Stimulated activated CD8-positive, alpha-beta memory T cell treated with anti-CD3 and anti-CD28 coated beads, Interleukin-4, amount 100 ng/mL, for 1 hour (primary cell): ENCODE data around the gene TIGD3.

ENCODE experiments used
- DNase-seq, 2 donors: peaks; one replicate each; pipeline ENCODE4 v3.0.0-alpha.2; 2020; ENCODE audit warnings: low read depth in 2 of 2, low spot score in 1 of 2

The TIGD3 gene, protein sequence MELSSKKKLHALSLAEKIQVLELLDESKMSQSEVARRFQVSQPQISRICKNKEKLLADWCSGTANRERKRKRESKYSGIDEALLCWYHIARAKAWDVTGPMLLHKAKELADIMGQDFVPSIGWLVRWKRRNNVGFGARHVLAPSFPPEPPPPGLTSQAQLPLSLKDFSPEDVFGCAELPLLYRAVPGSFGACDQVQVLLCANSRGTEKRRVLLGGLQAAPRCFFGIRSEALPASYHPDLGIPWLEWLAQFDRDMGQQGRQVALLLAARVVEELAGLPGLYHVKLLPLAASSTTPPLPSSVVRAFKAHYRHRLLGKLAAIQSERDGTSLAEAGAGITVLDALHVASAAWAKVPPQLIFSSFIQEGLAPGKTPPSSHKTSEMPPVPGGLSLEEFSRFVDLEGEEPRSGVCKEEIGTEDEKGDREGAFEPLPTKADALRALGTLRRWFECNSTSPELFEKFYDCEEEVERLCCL

GRCh38 chr11:65354265-65355012 is at the start of gene TIGD3:
Gene TIGD3, plus strand, starts transcription at chr11:65354751. Its CDS starts 1,058 bp downstream, at chr11:65355809.
- peak; percentile 93 to 96 for DNase-seq

DNA sequence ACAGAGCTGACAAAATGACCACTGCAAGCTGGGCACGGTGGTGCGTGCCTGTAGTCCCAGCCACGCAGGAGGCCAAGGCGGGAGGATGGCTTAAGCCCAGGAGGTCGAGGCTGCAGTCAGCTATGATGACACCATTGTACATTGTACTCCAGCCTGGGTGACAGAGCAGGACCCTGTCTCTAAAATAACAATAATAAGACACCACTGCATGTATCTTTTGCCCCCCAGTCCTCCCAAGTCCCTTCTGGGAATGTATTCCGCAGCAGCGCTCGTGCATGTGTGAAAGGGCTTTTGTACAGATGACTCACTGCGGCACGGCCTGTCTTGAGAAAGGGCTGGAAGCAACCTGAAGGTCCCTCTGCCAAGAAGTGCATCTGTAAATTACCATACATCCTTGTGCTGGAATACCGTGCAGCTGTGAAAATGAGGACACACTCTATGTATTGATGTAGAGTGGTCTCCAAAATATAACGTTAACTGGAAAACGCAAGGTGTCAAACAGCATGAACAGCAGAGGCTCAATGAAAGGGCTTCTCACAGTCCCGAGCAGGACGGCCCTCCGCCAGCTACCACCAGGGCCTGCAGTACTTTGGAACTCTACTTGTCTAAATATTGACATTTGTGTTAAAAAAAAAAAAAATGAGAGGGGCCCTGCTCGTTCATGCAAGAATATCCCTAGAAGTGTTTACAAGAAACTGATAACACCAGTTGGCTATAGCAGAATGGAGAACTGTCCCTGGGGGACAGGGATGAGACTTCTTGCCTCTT is 48.9 kb upstream of the TIGD3 start:
- no peak for DNase-seq

DNA sequence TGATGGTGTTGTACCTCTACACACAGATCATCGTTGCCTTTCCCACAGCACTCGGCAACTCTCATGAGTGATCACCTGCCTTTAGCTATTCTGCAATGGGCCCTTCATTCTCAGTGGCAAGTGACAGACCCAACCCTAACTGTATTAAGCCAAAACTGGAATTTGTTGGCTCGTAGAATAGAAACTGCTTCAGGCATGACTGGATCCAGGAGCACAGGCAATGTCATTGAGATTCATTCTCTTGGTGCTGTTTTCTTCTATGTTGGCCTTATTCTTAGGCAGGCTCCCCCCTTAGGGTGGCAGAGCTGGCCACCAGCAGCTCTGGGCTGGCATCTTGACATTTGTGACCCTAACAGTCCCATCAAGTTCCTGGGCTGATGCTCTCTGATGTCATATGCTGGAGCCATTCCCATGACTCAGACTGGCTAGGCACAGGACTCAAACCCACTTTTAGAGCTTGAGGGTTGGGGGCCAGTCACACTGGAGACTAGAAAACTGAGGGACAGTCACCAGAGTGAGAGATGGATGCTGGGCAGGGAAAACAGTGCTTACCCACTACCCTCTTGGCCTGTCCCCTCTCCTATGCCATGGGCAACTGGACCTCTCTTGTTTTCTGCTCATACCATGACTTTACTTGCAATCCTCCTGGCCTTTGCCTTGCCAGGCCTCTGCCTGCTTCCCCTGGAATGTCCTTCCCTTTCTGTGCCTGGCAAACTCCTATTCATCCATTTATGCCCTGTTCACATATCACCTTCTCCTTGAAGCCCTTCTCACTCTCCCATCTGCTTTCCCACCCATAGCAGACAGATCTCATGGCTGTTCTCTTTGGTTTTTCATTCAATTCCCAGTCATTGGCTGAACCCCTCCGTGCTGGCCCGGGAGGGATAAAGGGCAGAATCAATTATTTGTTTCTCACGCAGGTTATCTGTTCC is 47.0 kb upstream of the TIGD3 start:
- DNase-seq, result no peak

GRCh38 chr11:65308281-65308891 is 46.2 kb upstream of the TIGD3 start:
- no peak for DNase-seq

DNA sequence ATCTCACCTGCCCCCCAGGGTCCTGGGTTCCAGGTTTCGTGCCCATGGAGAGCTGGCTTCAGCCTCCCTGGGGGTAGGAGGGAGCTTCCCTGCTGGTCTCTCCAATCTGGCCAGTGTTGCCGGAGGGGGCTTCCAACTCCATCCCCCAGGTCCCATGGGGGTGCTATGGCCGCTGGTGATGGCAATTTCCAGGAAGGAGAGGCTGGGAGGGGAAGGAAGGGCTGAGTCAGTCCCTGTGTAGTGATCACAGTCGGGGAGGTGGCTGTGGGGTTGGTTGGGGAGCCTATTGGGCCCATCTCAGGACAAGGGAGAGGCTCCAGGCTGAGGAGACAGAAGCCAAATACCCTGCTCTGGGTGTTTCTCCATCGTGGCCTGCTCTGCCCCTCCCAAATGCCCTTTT is 45.5 kb upstream of the TIGD3 start:
- DNase-seq, result no peak

GRCh38 chr11:65310215-65310614 is 44.3 kb upstream of the TIGD3 start:
- no peak for DNase-seq

DNA sequence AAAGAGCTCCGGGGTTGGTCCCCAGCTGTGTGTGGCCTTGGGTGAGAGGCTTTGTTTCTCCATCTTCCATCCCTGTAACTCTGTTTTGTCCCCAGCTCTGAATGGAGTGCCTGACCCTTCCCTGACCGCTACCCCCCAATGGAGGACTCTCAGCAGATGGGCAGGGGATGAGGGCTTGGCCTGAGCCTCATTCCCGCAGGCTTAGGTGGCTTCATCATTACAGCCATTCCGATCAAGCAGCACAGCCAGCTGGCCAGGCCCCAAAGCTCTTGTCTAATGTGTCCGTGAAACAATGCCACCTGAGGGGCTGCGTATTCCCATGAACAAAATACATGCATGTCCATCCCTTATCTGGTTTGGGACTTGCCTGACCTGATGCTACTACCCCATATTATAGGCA is 43.8 kb upstream of the TIGD3 start:
- no peak for DNase-seq

- DNase-seq, result no peak
Observed at GRCh38 chr11:65311170-65311678, 43.3 kb upstream of the TIGD3 start.

- DNase-seq, result peak; percentile 44 to 66
Observed at GRCh38 chr11:65314501-65315203, 39.9 kb upstream of the TIGD3 start, which contains the start of gene CDC42EP2. Gene CDC42EP2, plus strand, starts transcription at chr11:65314866. Its CDS starts 6,033 bp downstream, at chr11:65320899.

DNA sequence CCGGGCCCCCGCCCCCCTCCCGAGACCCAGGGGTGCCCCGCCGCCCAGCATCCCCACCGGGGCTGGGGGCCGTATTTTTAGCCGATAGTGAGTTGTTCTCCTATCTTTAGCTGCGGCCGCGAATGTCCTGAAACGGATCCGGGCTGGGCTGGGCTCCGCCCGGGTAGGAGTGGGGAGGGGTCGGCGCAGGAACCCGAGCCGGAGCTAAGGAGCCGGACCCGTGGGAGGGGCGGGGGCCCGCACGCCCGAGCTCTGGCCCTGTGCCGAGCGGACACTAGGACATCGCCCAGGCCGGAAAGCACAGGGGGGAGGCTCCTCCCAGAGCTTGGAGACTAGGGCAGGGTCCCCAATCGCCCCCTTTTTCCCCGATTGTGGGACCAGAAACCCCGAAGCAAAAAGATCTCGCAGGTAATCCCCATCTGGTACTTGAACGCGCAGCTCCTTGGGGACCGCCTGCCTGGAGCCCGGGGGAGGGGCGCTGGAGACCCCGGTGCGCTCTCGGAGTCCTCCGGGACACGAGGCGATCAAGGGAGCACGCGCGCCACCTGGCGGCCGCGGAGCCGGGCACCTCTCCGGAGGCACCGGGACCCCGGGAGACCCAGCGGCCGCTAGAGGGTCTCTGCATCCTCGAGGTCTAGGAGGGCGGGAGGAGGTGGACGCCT is 39.2 kb upstream of the TIGD3 start:
- peak; percentile 63 to 64 for DNase-seq

- no peak for DNase-seq
Observed at GRCh38 chr11:65315866-65316226, 38.7 kb upstream of the TIGD3 start.

DNA sequence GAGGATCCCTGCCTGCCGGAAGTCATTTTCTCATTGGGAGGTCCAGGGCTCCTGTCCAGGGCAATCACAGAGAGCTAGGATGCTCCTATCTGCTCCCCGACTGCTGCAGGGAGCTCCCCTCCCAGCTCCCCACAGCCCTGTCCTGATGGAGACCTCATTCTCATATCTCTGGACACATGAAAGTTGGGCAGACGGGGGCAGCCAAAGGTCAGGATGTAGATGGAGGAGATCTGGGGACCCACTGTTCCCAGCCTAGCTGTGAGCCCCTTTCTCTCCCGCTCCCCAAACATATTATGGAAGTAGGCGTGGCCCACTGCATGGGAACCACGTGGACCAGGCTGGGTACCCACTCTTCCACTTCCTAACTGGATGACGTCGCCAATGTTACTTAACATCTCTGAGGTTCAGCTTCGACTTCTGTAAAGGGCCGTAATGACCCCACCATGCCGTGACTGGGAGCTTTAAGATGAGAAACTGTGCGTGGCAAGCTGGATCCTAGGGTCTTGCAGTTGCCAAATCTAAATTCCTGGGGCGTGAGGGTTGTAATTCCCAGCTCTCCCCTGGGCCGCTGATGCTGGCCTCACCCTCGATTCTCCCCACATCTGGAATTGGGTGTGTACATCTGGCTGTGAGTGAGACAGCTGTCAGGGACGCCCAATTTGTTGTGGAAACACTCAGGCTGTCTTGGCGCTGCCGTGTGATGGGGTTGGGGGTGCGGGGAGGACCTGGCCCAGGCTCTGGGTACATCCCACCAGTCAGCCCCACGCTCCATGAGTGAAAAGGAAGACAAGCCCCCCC is 38.1 kb upstream of the TIGD3 start:
- DNase-seq, result no peak

DNA sequence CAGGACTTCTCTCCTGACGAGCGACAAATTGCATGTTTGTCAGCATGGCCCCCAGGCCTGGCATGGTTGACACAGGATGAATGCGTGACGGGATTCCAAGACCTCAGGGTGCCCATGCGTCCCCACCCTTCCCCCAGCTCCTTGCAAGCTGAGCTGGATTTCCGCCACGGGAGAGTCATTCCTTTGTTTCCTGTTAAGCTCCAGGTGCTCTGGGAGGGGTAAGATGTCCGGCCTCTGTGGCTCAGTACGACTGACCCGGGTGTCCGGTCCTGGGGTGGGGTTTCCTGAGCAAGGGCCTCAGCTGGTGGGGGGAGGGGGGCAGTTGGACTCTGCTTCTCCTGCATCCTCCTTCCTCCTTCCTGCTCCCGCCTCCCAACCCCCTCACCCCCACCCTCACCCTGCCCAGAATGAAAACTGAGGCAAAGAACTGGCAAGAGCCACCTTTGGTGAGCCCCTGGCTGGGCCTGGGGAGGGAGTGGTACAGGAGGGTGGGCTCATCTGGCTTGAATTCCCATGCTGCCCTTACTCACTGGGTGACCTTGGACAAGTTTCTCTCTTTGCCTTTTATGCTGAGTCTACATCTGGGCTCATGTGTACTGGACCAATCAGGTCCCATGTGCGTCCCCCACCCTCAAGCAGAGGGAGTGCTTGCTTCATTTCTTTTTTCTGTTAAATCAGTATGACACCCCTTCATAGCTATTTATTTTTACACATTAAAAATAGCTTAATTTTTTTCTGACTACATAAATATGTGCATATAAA is 37.3 kb upstream of the TIGD3 start:
- no peak for DNase-seq

GRCh38 chr11:65320386-65321075 is 34.0 kb upstream of the TIGD3 start:
- no peak for DNase-seq

DNA sequence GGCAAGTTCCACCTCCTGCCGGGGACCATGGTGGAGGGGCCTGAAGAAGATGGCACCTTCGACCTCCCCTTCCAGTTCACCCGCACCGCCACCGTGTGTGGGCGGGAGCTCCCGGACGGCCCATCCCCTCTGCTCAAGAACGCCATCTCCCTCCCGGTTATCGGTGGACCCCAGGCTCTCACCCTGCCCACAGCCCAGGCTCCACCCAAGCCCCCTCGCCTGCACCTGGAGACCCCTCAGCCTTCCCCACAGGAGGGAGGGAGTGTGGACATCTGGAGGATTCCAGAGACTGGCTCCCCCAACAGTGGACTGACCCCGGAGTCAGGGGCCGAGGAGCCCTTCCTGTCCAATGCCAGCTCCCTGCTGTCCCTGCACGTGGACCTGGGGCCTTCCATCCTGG is 33.5 kb upstream of the TIGD3 start:
- no peak for DNase-seq

DNA sequence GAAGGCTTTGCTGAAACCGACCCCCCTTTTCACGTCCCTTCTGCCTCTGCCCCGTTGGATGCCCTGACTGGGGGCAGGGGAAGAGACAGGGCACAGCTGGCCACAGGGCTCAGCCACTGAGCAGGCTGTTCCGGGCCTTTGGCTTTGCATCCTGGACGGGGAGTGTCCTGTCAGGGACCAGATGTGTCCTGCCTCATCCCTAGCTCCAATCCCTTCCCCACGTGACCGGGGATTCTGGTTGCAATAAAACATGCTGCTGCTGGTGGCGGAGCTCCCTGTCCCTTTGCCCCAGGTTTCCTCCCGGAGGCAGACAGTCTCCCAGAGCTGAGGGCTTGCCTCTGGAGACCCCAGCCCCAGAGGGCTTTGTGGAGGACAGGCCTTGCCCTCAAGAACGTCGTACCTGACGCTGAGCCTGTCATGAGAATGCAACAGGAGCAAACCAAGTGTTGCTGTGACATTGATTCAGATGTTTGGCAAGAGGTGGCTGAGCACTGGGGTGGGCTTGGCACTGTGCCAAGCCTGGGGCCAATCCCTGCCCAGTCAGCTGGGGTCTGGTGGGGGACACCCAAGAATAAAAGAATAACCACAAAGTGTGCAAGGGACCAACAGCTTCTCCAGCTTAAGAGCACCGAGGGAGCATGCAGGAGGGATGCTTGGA is 32.6 kb upstream of the TIGD3 start:
- no peak for DNase-seq
